GM12892 (cell line): ENCODE data around the gene XDH.

Experiments used
- POLR2A ChIP-seq: IDR thresholded peaks from 2 replicates; pipeline ENCODE4 v1.6.1; 2011; ENCODE audit warnings: low read depth, low read length, control low read depth
- POLR2AphosphoS5 ChIP-seq: IDR thresholded peaks from 2 replicates; pipeline ENCODE4 v1.6.1; 2011; ENCODE audit warnings: low read depth, low read length, control low read depth
- TAF1 ChIP-seq: IDR thresholded peaks from 2 replicates; pipeline ENCODE4 v1.6.1; 2011; ENCODE audit warnings: low read depth, mild to moderate bottlenecking, control low read depth, low read length, borderline replicate concordance

GRCh38 chr2:31359229-31359628 is 55.3 kb downstream of the XDH start:
- TF ChIP-seq POLR2A (no peak), TAF1 (no peak), POLR2AphosphoS5 (no peak)
